MCF 10A (cell line): ENCODE results near the gene NINJ2. TPM values are rescaled to one million over a fixed set of nuclear protein-coding genes. Genes with fewer than 3 reads are reported as not detected.

Experiments
- BruUV-seq: library from RNA; stranded (reverse); fragments of 400-500 nt; replicated peaks from 2 replicates; lab custom pipeline; 2021; lab: Mats Ljungman, UMichigan
- CTCF ChIA-PET: fragments of 300-600 bp; sonication (Branson Sonifier 250); formaldehyde crosslinking; extraction: SDS; loops from one replicate; lab custom pipeline; 2021; ENCODE audit warnings: antibody characterized with exemption, inconsistent platforms; lab: Yijun Ruan, JAX
- POLR2A ChIA-PET: fragments of 300-600, 350-650 bp; sonication (Branson Sonifier 250); formaldehyde crosslinking; extraction: SDS; loops from one replicate; lab custom pipeline; 2020; ENCODE audit warnings: antibody characterized with exemption, inconsistent platforms; lab: Yijun Ruan, JAX
- DNase-seq: peaks from one replicate; pipeline ENCODE4 v3.0.0-alpha.2; 2018; ENCODE audit not compliant: unreplicated experiment
- H3K27ac Mint-ChIP-seq: one replicate; pipeline ENCODE4 v1.8.0; 2022; ENCODE audit warnings: mild to moderate bottlenecking, low read depth, mixed read lengths; ENCODE audit not compliant: unreplicated experiment
- H3K27me3 Mint-ChIP-seq: one replicate; pipeline ENCODE4 v1.8.0; 2022; ENCODE audit warnings: mixed read lengths; ENCODE audit not compliant: insufficient read depth, unreplicated experiment
- H3K36me3 Mint-ChIP-seq: one replicate; pipeline ENCODE4 v1.8.0; 2022; ENCODE audit warnings: mild to moderate bottlenecking, moderate library complexity, mixed read lengths; ENCODE audit not compliant: insufficient read depth, unreplicated experiment
- H3K4me1 Mint-ChIP-seq: one replicate; pipeline ENCODE4 v1.8.0; 2022; ENCODE audit warnings: mixed read lengths; ENCODE audit not compliant: insufficient read depth, unreplicated experiment
- H3K4me3 Mint-ChIP-seq: one replicate; pipeline ENCODE4 v1.8.0; 2022; ENCODE audit warnings: mild to moderate bottlenecking, moderate library complexity, mixed read lengths; ENCODE audit not compliant: unreplicated experiment
- H3K9me3 Mint-ChIP-seq: one replicate; pipeline ENCODE4 v1.8.0; 2022; ENCODE audit warnings: mixed read lengths; ENCODE audit not compliant: unreplicated experiment
- CTCF ChIP-seq: fragments of 200-600 bp; IDR thresholded peaks from one replicate; pipeline ENCODE4 v1.8.0; 2022; ENCODE audit warnings: antibody characterized with exemption, mild to moderate bottlenecking; ENCODE audit not compliant: unreplicated experiment
- intact Hi-C: fragments of 100-400 bp; cut with micrococcal nuclease; formaldehyde crosslinking; loops from 2 replicates; pipeline ENCODE4 v1.14.1; 2022
- total RNA-seq: library from RNA; stranded (reverse); gene quantifications from 2 replicates; pipeline ENCODE4 v1.2.3, GENCODE V29; 2022

The NINJ2 gene
- total RNA-seq, 1 experiment from 2014 or later, result not detected

GRCh38 chr12:570921-571794 lies 92.1 kb downstream of the NINJ2 start:
- intact Hi-C loops, result loop anchor here (1.0 to 10.0 kb wide), 7 partner anchors 180 to 1012 kb away; partner anchors contain the start of genes ERC1 and RAD52
- H3K36me3 Mint-ChIP-seq, result peaks cover 7% of the 10 kb centered on the region

GRCh38 chr12:570435-570920 lies 92.8 kb downstream of the NINJ2 start:
- CTCF ChIA-PET, result interaction anchor here (0.6 to 6.2 kb wide), 21 partner anchors 12 to 1022 kb away, joined by 3 to 90 read pairs (median 3); partner anchors contain the start of genes RAD52 and WNK1
- peak overlapping the region; percentile 85 for H3K4me3 Mint-ChIP-seq
- POLR2A ChIA-PET, result interaction anchor here (0.6 to 15.3 kb wide), 33 partner anchors 14 to 1022 kb away, joined by 3 to 336 read pairs (median 6); partner anchors contain the start of genes RAD52 and WNK1
- DNase-seq, result peak; percentile 92
- H3K36me3 Mint-ChIP-seq, result peaks cover 7% of the 10 kb centered on the region
- H3K27ac Mint-ChIP-seq, result peak overlapping the region; percentile 90
- H3K9me3 Mint-ChIP-seq, result no peaks in the 10 kb centered on the region
- BruUV-seq, result no TSS peak
- H3K4me1 Mint-ChIP-seq, result peaks cover 29% of the 10 kb centered on the region
- intact Hi-C loops, result loop anchor here (1.0 to 10.0 kb wide), 6 partner anchors 244 to 1012 kb away; partner anchors contain the start of genes ERC1 and RAD52
- no peaks in the 10 kb centered on the region for H3K27me3 Mint-ChIP-seq
- no peak for TF ChIP-seq CTCF

More at GRCh38 chr12:570921-571794, 92.1 kb downstream of the NINJ2 start:
- Mint-ChIP-seq H3K4me1 (peaks cover 36% of the 10 kb centered on the region), H3K4me3 (peak overlapping the region; percentile 85), H3K27me3 (no peaks in the 10 kb centered on the region), H3K27ac (peak overlapping the region; percentile 90), H3K9me3 (no peaks in the 10 kb centered on the region)
- BruUV-seq, result TSS peak; percentile 46
- TF ChIP-seq CTCF, result no peak
- ChIA-PET CTCF (interaction anchor here (0.5 to 6.2 kb wide), 22 partner anchors 15 to 547 kb away, joined by 3 to 90 read pairs (median 3); partner anchors contain the start of genes RAD52 and WNK1), POLR2A (interaction anchor here (0.6 to 15.3 kb wide), 40 partner anchors 9 to 1022 kb away, joined by 3 to 336 read pairs (median 6); partner anchors contain the start of genes RAD52 and WNK1)
- DNase-seq, result peak; percentile 98

GRCh38 chr12:569803-570434 lies 93.3 kb downstream of the NINJ2 start:
- Mint-ChIP-seq H3K36me3 (peaks cover 7% of the 10 kb centered on the region), H3K27ac (peak overlapping the region; percentile 90)

More at GRCh38 chr12:569803-570434, 93.3 kb downstream of the NINJ2 start:
- H3K9me3 Mint-ChIP-seq, result no peaks in the 10 kb centered on the region
- peak; percentile 90 for TF ChIP-seq CTCF
- BruUV-seq, result no TSS peak
- CTCF ChIA-PET, result interaction anchor here (0.6 to 6.2 kb wide), 27 partner anchors 11 to 1023 kb away, joined by 3 to 90 read pairs (median 3); partner anchors contain the start of genes RAD52 and WNK1
- H3K27me3 Mint-ChIP-seq, result no peaks in the 10 kb centered on the region
- intact Hi-C loops, result loop anchor here (1.0 to 10.0 kb wide), 6 partner anchors 244 to 1013 kb away; partner anchors contain the start of genes ERC1 and RAD52
- peak overlapping the region; percentile 85 for H3K4me3 Mint-ChIP-seq
- DNase-seq, result peak; percentile 86
- POLR2A ChIA-PET, result interaction anchor here (0.6 to 15.3 kb wide), 24 partner anchors 28 to 1023 kb away, joined by 3 to 336 read pairs (median 6); partner anchors contain the start of genes RAD52 and WNK1
- peaks cover 23% of the 10 kb centered on the region for H3K4me1 Mint-ChIP-seq
